Sigmoid colon (tissue), 4 donors: Measurements from ENCODE around the gene ZNF485.

Source experiments
- EP300 ChIP-seq, 4 donors: sonication (generic); formaldehyde crosslinking; IDR thresholded peaks; one replicate each; pipeline ENCODE4 v1.6.1; 2017; ENCODE audit warnings: antibody characterized with exemption in 4 of 4
- POLR2A ChIP-seq, 2 donors: fragments of 450-650 bp; IDR thresholded peaks; one replicate each; pipeline ENCODE4 v1.6.1; 2016; ENCODE audit warnings: antibody characterized with exemption in 2 of 2, mild to moderate bottlenecking in 2 of 2, moderate library complexity in 2 of 2
- POLR2AphosphoS5 ChIP-seq, 4 donors: sonication (generic); formaldehyde crosslinking; IDR thresholded peaks; one replicate each; pipeline ENCODE4 v1.6.1; 2017; ENCODE audit warnings: antibody characterized with exemption in 4 of 4
- TF ChIP-seq, protein P1 (sequence below), 4 experiments: fragments of 450-650 bp in 3 of 4; fragments of 200-600 bp in 1 of 4; IDR thresholded peaks; one replicate each; pipeline ENCODE4 v1.5.1; 2016 to 2019; ENCODE audit warnings: antibody characterized with exemption in 4 of 4, mild to moderate bottlenecking in 3 of 4, moderate library complexity in 2 of 4

DNA sequence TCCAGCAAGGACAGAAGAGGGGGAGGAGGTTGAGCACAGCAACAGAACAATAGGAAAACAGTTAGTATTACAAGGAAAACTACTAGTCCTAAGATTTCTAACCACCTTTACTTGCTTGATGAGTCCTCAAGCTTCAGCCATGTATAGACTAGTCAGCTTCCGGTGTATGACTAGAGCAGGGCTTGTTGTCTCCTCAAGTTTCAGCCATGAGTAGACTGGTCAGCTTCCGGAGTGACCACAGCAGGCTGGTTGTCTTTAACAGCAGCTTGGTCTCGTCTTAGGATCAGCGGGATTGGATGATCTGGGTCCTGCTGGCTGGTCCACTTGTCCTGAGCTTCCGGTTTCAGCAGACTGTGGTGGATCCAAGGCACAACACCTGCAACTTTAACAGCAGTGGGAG, 21.2 kb upstream of the ZNF485 start:
- TF ChIP-seq, protein P1, sequence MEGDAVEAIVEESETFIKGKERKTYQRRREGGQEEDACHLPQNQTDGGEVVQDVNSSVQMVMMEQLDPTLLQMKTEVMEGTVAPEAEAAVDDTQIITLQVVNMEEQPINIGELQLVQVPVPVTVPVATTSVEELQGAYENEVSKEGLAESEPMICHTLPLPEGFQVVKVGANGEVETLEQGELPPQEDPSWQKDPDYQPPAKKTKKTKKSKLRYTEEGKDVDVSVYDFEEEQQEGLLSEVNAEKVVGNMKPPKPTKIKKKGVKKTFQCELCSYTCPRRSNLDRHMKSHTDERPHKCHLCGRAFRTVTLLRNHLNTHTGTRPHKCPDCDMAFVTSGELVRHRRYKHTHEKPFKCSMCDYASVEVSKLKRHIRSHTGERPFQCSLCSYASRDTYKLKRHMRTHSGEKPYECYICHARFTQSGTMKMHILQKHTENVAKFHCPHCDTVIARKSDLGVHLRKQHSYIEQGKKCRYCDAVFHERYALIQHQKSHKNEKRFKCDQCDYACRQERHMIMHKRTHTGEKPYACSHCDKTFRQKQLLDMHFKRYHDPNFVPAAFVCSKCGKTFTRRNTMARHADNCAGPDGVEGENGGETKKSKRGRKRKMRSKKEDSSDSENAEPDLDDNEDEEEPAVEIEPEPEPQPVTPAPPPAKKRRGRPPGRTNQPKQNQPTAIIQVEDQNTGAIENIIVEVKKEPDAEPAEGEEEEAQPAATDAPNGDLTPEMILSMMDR (IDR thresholded peaks at IDR 0.05) = no peak
- no peak for TF ChIP-seq EP300 (IDR thresholded peaks at IDR 0.05)
- TF ChIP-seq POLR2A (IDR thresholded peaks at IDR 0.05) = no peak
- no peak for TF ChIP-seq POLR2AphosphoS5 (IDR thresholded peaks at IDR 0.05)
